Measurements from ENCODE around the gene MRPL30.
"Not testable (repeated sequence)": the region's sequence is repeated elsewhere in the genome, so short reads cannot be mapped to it uniquely, and the experiment has no call there.

Gene MRPL30

GRCh38 chr2:99180755-99181623 lies at the start of gene MRPL30, which contains the start of gene MITD1:
MRPL30 (plus strand) TSS chr2:99181184; CDS start chr2:99186204, 5,020 bp downstream.
MITD1 (minus strand) TSS chr2:99181058; CDS start chr2:99180981, 77 bp downstream.
- peak; percentile 95 for DNase-seq

DNA sequence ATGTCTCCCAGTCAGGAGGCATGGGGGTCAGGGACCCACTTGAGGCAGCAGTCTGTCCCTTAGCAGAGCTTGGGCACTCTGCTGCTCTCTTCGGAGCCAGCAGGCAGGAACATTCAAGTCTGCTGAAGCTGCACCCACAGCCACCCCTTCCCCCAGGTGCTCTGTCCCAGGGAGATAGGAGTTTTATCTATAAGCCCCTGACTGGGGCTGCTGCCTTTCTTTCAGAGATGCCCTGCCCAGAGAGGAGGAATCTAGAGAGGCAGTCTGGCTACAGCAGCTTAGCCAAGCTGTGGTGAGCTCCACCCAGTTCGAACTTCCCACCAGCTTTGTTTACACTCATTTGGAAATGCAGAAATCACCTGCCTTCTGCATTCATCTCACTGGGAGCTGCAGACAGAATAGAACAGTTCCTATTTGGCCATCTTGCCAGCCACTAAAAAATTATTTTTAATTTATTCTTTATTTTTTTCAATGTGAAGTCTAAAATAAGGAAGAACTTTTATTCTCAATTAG lies 45.9 kb upstream of the MRPL30 start:
- not testable (repeated sequence) for DNase-seq

DNA sequence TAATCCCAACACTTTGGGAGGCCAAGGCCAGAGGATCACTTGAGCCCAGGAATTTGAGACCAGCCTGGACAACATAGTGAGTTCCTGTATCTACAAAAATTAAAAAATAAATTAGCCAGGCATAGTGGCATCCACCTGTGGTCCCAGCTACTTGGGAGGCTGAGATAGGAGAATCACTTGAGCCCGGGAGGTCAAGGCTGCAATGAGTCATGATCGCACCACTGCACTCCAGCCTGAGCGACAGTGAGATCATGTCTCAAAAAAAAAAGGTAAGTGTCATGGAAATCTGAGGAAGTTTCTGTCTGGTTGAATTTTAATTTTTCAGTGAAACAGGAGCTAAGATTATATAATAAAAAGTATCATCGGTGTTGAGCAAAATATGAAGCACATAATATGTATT lies 42.0 kb upstream of the MRPL30 start:
- no peak for DNase-seq

- no peak for DNase-seq
Measured at GRCh38 chr2:99140056-99140859, 40.7 kb upstream of the MRPL30 start.

GRCh38 chr2:99140860-99141109 lies 40.2 kb upstream of the MRPL30 start:
- no peak for DNase-seq

- DNase-seq = peak; percentile 78
Measured at GRCh38 chr2:99141110-99142108, 39.6 kb upstream of the MRPL30 start, which contains the start of gene C2orf15. C2orf15 (plus strand) TSS chr2:99141707; CDS start chr2:99150559, 8,852 bp downstream.

GRCh38 chr2:99150706-99151105 lies 30.3 kb upstream of the MRPL30 start:
- DNase-seq = peak; percentile 28

- DNase-seq = no peak
Measured at GRCh38 chr2:99152199-99152895, 28.6 kb upstream of the MRPL30 start.

- DNase-seq = no peak
Measured at GRCh38 chr2:99153921-99154604, 26.9 kb upstream of the MRPL30 start.

GRCh38 chr2:99154643-99155536 lies 26.1 kb upstream of the MRPL30 start, which contains the start of the genes LIPT1 and TSGA10:
LIPT1 (plus strand) TSS chr2:99154967; CDS start chr2:99161958, 6,991 bp downstream.
TSGA10 (minus strand) TSS chr2:99154942; CDS start chr2:99109439, 45,503 bp downstream.
- peak; percentile 85 for DNase-seq

GRCh38 chr2:99156891-99157290 lies 24.1 kb upstream of the MRPL30 start:
- no peak for DNase-seq

- DNase-seq = no peak
Measured at GRCh38 chr2:99158599-99158998, 22.4 kb upstream of the MRPL30 start.

DNA sequence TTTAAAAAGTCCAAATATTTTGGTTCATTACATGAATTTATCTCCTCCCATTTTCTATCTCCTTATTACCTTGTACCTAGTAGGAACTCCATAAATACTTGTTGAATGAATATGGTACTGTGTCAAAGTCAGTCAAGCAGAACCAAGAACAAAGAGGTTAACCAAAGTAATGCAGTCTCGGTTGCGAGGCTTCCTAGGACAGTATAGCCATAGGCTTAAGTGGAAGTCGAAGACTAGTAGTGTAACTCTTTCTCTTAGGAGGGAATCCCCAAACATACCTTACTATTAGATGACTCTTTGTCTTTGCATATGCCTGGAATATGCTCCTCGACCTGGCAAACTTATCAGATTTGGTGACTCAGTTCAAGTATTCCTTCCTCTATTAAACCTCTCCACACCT lies 21.4 kb upstream of the MRPL30 start:
- DNase-seq = no peak

DNA sequence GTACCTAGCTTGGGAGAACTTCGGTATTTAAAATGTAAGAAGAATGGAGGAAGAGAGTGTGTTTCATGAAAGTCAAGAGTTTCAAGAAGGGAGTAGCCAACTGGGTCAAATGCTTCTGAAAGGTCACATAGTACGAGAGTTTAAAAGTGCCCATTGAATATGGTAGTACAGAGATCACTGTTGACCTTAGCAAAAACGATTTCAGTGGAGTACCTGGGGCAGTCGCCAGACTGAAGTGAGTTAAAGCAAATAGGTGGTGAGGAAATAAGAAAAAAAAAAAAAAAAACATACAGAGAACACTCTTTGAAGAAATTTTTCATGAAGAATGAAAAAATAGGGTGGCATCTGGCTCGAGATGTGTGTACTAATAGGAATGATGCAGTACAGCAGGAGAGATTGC lies 14.8 kb upstream of the MRPL30 start:
- DNase-seq = no peak

GRCh38 chr2:99169534-99169933 lies 11.4 kb upstream of the MRPL30 start:
- no peak for DNase-seq

DNA sequence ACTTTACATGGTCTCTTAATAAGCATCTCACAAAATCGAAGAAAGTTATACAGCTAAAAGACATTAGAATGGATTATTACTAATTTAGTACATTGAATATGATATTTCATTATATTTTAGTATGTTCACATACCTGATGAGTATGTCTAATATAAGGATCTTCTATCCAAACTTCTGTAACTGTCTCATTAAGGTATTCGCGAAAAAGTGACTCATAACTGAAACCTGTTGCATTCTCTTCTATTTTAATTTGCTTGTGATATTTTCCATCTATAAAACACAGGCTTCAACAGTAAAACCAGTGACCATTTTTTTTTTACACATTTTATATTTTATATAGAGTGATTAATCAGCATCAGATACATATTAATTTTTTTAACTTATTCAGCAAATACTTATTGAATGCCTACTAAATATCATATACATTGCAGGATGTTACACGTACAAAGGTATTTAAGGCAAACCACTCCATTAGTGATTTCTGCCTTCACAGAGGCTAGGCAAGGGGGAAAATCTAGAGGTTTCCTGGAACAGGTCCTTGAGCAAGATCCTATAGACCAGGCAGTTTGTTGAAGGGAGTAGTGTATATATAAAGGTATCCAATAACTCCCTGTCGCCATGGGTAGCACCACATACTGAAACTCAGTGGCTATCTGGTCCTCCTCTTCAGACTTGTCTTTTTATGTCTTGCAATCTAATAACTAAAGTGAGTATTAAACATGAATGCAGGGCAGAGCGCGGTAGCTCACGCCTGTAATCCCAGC lies 9.4 kb upstream of the MRPL30 start:
- DNase-seq = no peak

GRCh38 chr2:99181624-99182000 lies 628 bp downstream of the MRPL30 start:
- DNase-seq = no peak

GRCh38 chr2:99183025-99183424 lies 2.0 kb downstream of the MRPL30 start:
- DNase-seq = no peak

- DNase-seq = no peak
Measured at GRCh38 chr2:99184811-99185210, 3.8 kb downstream of the MRPL30 start.
